RWPE2 (cell line): ENCODE data around the gene PLEKHF1.

ENCODE experiments used
- ATAC-seq: fragments of 200-7000 bp; cut with Tn5 transposase; 3 replicates; pipeline ENCODE4 v1.9.1; 2021; ENCODE audit warnings: low read depth
- DNase-seq: peaks from one replicate; pipeline ENCODE4 v3.0.0-alpha.2; 2020; ENCODE audit warnings: low spot score
- H3K27ac ChIP-seq: fragments of 450-650 bp; 2 replicates; pipeline ENCODE4 v1.5.1; 2017; ENCODE audit warnings: mild to moderate bottlenecking; ENCODE audit not compliant: poor library complexity, severe bottlenecking
- H3K27me3 ChIP-seq: fragments of 250-450 bp; sonication (Bioruptor Pico); 2 replicates; pipeline ENCODE4 v1.5.1; 2021; ENCODE audit warnings: mild to moderate bottlenecking, moderate library complexity; ENCODE audit not compliant: insufficient read depth, poor library complexity, severe bottlenecking
- H3K36me3 ChIP-seq: fragments of 250-450 bp; sonication (Bioruptor Pico); 2 replicates; pipeline ENCODE4 v1.5.1; 2020; ENCODE audit warnings: low read depth, mild to moderate bottlenecking, moderate library complexity
- H3K4me1 ChIP-seq: fragments of 250-450 bp; sonication (Bioruptor Pico); 2 replicates; pipeline ENCODE4 v1.5.1; 2021; ENCODE audit warnings: mild to moderate bottlenecking, moderate library complexity; ENCODE audit not compliant: insufficient read depth, poor library complexity, severe bottlenecking
- H3K4me3 ChIP-seq: fragments of 250-450 bp; sonication (Bioruptor Pico); 2 replicates; pipeline ENCODE4 v1.5.1; 2021; ENCODE audit warnings: mild to moderate bottlenecking, moderate library complexity; ENCODE audit not compliant: severe bottlenecking
- H3K9me3 ChIP-seq: fragments of 250-450 bp; sonication (Bioruptor Pico); 2 replicates; pipeline ENCODE4 v1.5.1; 2021; ENCODE audit warnings: mild to moderate bottlenecking, moderate library complexity; ENCODE audit not compliant: severe bottlenecking
- CTCF ChIP-seq: fragments of 450-650 bp; IDR thresholded peaks from one replicate; pipeline ENCODE4 v1.5.1; 2017; ENCODE audit warnings: mild to moderate bottlenecking, moderate library complexity; ENCODE audit not compliant: poor library complexity, severe bottlenecking

Gene PLEKHF1

DNA sequence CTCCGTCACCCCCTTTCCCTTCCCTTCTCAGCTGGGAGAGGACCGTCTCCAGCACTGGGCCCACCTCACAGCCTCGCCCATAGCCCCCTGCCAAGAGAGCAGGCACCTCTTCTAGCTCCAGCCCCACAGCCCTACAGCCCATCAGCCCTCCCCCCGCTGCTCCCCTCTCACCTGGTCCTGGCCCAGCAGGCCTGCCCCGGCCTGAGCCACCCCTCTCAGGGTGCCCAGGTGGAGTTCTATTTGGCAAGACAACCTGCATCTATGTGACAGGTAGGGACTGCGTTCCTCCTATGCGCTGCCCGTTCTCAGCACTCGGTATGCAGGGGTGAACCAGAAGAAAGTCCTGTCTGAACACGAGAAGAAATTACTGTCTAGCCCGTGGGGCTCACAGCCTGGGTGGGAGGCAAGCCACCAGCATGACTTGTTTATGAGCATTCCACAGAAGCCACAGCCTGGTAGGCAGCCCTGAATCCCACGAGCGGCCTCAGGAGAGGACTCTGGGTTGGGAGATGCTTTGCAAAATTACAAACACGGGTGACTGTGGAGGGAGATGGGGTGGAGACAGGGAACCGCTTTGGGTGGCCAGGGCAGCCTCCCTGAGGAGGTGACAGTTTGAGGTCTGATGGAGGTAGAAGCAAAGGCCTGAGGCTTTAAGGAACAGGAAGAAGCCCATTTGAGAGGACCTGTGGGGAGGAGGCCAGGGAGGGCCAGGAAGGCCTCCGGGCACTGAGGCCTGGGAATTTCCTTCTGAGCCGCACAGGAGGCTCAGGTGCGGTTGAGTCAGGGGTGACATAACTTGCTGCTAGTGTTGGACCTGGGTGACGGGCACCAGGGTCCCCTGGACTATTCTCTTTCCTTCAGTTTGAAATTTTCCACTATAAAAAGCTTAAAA is 1.2 kb upstream of the PLEKHF1 start:
- ATAC-seq (no peak), DNase-seq (no peak)
- no peaks in the 10 kb centered on the region for H3K36me3 ChIP-seq
- TF ChIP-seq CTCF = no peak
- H3K4me1 ChIP-seq = peaks cover 26% of the 10 kb centered on the region
- no peak overlapping the region for H3K4me3 ChIP-seq
- no peaks in the 10 kb centered on the region for H3K9me3 ChIP-seq
- no peak overlapping the region for H3K27ac ChIP-seq
- H3K27me3 ChIP-seq = no peaks in the 10 kb centered on the region

DNA sequence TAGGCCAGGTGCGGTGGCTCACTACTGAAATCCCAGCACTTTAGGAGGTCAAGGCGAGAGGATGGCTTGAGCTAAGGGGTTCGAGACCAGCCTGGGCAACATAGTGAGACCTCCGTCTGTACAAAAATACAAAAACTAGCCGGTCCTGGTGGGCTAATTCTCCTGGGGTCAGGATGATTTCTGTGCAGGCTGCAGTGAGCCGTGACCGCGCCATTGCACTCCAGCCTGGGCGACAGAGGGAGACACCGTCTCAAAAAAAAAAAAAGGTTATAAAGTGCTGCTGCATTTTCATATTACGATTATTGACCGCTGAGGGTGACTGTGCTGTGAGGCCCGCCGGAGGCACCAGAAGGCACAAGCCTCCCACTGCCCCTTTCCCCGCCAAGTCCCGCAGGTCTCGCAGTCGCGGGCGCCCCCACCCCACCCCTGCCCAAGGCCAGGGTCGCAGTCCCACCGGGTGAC is 477 bp upstream of the PLEKHF1 start:
- Histone ChIP-seq H3K36me3 (no peaks in the 10 kb centered on the region), H3K9me3 (no peaks in the 10 kb centered on the region), H3K27me3 (no peaks in the 10 kb centered on the region), H3K4me1 (peaks cover 26% of the 10 kb centered on the region), H3K4me3 (peak overlapping the region; percentile 71), H3K27ac (no peak overlapping the region)
- no peak for TF ChIP-seq CTCF
- DNase-seq (no peak), ATAC-seq (peak; percentile 6)

- no peak for TF ChIP-seq CTCF
- DNase-seq (no peak), ATAC-seq (peak; percentile 43)
- H3K4me3 ChIP-seq = peak overlapping the region; percentile 71
- no peaks in the 10 kb centered on the region for H3K9me3 ChIP-seq
- no peaks in the 10 kb centered on the region for H3K27me3 ChIP-seq
- H3K27ac ChIP-seq = no peak overlapping the region
- H3K4me1 ChIP-seq = peaks cover 27% of the 10 kb centered on the region
- H3K36me3 ChIP-seq = no peaks in the 10 kb centered on the region
These were observed 741 bp downstream of the PLEKHF1 start for GRCh38 chr19:29665826-29666577.

- H3K4me3 ChIP-seq = peak overlapping the region; percentile 71
- no peaks in the 10 kb centered on the region for H3K27me3 ChIP-seq
- ATAC-seq (peak; percentile 1; the same call in 1 of the 3 replicates), DNase-seq (no peak)
- no peaks in the 10 kb centered on the region for H3K9me3 ChIP-seq
- peaks cover 33% of the 10 kb centered on the region for H3K4me1 ChIP-seq
- no peak for TF ChIP-seq CTCF
- no peak overlapping the region for H3K27ac ChIP-seq
- H3K36me3 ChIP-seq = no peaks in the 10 kb centered on the region
These were observed 1.5 kb downstream of the PLEKHF1 start for GRCh38 chr19:29666578-29667386.
